Raji (cell line): ENCODE measurements around the gene DDX27.
A peak's percentile ranks its signal among the peaks of the same experiment; 100 is the strongest.

Experiments
- POLR2A ChIP-seq: IDR thresholded peaks from 2 replicates; pipeline ENCODE4 v1.6.1; 2011; ENCODE audit warnings: low read depth, low read length, control low read depth; ENCODE audit not compliant: insufficient read depth

DDX27 gene

DNA sequence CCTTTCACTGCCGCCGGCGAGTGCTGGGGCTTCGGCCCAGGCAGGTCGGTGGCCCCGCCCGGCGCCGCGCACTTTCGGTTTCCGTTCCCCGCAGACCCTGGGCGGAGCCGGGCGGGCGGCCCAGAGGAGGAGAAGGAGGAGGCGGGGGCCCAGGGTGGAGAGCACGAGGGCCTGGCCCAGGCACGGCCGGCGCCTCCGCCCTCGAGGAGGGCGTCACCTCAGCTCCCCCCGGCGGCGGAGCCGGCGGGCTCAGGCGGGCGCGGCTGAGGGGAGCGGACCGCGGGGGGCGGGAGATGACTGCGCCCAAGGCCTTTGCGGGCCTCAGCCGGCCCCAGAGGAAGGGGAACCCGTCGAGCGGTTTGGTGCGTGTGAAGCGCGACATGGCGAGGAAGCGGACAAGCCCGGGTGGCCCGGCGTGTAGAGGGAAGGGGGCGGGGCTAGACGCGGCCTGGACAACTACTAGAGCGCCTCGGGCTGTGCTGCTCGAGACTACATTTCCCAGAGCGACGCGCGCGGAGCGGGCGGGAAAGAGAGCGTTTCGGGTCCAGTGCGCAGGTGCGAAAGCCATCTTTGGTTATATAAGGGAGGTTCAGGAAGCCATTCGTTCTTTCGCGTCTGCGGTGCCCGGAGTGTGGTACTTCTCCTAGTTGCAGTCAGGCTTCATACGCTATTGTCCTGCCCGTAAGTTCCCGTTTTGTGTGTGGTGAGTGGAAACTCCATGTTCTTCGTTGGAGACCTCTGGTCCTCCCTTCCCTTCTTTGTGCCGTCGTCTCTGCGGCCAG is 59.0 kb downstream of the DDX27 start, which contains the start of gene ZNFX1:
Gene ZNFX1, minus strand, starts transcription at position 22 of the 782 bp plus-strand sequence. CDS start 2,218 bp downstream, outside the sequence.
- peak; percentile 100 for TF ChIP-seq POLR2A

DNA sequence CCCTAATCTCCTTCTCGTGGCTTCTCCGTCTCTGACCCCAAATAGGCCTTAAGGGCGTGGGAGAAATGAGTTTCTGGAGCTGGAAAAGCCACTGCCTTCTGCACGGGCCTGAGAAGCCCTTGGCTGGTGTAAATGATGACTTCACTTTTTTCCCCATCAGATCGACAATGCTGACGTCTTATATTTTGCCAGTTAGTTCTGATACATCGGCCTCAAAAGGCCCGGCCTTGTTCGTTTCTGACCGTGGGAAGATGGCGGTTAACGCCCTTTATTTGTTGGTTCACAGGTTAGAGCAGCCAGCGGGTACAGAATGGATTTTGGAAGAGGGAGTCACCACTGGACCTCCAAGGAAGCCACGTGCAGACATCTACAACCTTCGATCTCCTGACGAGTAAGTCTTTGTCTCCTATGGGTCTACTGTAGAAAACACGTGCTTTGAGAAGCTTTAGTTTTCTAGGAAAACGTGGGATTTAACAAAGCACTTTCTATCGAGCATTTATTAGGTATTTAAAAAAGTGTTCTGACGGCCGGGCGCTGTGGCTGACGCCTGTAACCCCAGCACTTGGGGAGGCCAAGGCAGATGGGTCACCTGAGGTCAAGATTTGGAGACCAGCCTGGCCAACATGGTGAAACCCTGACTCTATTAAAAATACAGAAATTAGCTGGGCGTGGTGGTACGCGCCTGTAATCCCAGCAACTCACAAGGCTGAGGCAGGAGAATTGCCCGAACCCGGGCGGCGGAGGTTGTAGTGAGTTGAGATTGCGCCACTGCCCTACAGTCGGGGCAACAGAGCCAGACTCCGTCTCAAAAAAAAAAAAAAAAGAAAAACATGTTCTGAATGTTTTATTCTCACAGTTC is 59.8 kb downstream of the DDX27 start:
- 0 out of 2 replicates have a peak, but pooled peaks have one; percentile 1 for TF ChIP-seq POLR2A

DNA sequence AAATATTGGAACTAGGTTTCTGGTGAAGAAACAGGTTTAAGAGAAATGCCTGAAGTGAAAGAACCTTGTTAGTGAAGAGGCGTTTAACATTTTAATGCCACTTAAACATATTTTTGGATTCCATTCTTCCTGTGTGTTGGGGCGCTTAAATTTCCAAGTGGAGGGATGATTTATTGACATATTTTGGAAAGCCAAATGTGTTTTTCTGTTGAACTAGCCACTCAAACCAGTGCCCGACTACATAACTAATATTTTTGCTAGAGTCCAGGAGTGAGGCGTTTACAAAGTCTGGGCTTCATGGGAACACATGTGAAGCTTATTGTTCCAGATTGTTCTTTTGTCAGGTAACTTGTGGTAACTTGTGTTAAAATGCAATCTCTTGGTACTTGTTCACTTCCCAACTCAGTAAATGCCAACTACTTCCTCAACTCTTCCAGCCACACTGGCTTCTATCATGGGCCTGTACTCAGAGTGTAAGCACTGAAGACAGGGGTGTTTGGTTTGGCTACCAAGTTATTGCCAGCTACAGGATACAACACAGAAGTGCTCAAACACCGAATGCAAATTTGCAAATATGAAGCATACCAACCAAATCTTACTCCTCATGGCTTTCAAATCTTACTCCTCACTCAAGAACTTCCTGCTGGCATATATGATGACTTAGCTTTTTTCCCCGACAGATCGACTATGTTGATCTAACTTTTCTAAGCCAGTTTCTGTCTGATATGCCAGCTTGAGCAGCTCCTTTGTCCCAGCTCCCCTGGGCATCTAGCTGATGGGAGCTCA is 60.7 kb downstream of the DDX27 start:
- 0 out of 2 replicates have a peak, but pooled peaks have one; percentile 9 for TF ChIP-seq POLR2A

DNA sequence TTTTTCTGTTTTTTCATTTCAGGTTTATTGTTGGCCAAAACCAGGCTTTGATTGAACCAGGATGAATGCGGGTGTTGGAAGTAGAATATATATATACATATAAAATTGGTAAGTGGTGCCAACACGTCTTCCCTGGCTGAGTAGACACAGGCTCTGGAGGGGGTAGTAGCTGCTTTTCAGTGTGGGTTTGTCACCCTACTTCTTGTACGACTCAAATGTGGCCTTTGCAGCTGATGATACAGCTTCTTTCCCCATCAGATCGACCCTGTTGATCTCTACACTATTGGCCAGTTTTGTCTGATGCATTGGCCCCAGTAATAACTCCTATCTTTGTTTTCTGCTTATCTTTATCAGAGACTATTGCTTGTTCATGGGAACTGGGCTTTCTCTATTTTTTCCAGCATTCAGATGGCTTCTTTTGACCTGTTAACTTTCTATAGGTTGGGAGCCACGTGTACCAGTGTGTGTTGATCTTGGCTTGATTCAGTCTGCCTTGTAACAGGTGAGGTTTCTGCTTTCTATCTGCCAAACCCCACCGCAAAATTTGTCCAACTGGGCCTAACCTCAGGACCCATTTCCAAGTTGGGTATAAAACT is 61.3 kb downstream of the DDX27 start:
- no peak for TF ChIP-seq POLR2A

DNA sequence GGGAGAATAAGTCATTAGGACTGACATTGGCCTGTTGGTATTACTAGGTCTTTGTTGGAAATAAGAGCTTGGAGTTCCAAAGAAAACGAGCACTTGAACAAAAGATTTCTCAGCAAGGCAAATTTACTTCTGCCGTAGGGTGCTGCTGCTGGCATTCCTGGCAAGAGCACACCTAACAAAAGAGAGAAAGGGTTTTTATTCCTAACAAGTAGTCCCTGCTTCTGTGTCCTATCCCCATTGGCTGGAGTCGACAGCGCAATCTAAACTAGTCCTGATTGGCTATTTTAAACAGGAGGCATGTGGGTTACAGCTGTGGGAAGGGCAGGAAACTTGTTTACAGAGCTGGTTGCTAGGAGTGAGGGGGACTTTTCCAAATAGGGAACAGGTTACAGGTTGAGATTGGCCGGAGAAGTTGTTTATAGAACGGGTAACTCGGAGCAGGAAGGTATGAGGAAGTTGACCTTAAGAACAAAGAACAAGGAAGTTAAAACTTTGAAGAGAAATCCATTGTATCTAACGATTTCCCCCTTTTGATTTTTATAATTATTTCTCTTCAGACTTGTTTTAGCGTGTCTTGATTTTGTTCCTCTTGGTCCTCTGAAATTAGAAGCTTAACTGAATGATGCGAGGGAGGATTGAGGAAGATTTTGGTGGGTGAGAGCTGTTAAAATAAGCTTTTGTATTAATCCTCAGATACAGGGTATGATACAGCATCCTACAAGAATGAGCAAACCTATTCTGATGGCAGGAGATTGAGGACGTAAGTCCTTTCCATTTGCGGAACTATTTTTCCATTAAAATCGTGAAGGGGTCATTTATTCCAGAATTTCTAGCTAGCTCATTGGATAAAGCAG is 62.1 kb downstream of the DDX27 start:
- no peak for TF ChIP-seq POLR2A

DNA sequence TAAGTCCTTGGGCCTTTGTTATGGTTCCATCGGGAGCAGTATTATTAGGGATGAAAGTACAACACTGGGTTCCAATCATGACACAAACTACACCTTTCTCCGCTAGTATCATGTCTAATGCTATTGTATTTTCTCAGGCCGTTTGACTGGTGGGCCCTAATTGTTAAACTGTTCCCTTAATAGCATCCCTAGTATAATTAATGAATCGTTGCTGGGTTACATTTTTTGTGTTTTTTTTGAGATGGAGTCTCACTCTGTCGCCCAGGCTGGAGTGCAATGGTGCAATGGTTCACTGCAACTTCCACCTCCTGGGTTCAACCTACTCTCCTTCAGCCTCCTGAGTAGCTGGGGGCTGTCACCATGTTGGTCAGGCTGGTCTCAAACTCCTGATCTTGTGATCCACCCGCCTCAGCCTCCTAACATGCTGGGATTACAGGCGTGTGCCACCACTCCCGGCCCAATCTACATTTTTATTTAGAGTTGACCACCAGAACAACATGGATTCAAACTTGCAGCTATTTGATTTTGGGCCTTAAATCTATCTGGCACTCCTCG is 62.8 kb downstream of the DDX27 start:
- no peak for TF ChIP-seq POLR2A

DNA sequence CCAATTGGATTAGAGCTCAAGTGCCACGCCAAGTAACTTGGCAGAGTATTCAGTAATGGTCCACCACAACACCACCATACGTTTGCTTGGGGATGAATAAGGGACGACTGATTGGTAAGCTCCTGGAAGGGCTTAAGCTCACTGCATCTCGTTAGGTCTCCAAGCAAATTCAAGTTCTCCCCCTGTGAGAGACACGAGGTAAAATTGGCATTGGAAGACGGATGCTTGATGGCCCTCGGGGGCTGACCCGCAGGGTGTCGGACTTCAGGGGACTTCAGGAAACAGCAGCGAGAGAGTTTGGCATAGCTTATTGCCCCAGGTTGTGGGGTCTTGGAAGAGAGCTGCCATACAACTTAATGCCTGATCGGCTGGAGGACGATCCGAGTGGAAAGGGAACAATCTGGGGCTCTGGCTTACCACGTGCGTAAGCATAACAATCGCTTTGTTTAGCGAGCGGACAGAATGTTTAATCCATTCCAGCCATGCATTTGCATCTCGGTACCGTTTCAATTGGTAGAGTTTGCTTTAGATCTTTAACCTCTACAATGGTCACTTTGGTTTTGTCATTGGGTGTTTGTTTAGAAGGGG is 63.5 kb downstream of the DDX27 start:
- TF ChIP-seq POLR2A, result no peak

DNA sequence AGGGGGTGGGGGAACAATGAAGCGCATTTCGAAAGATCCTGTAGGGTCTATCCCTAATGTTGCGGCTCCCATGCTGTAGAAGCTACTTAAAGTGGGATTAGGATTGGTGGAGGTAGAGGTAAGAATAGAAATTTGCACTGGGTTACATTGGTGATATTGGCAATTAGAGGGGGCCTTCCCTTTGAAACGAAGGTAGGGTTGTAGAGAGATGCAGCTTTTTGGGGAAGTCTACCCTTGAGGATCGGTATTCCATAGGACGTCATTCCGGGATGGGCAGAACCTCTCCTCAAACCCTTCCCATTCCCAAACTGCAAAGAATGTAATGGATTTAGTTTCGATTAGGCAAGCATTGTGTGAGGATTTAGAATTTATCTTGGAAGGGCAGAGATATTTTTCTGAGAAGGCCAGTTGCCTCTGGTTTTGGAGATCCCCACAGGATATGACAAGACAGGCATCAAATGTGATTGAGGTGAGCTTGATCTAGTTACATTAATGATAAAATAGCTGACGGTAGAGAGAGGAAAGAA is 64.0 kb downstream of the DDX27 start:
- TF ChIP-seq POLR2A, result no peak

DNA sequence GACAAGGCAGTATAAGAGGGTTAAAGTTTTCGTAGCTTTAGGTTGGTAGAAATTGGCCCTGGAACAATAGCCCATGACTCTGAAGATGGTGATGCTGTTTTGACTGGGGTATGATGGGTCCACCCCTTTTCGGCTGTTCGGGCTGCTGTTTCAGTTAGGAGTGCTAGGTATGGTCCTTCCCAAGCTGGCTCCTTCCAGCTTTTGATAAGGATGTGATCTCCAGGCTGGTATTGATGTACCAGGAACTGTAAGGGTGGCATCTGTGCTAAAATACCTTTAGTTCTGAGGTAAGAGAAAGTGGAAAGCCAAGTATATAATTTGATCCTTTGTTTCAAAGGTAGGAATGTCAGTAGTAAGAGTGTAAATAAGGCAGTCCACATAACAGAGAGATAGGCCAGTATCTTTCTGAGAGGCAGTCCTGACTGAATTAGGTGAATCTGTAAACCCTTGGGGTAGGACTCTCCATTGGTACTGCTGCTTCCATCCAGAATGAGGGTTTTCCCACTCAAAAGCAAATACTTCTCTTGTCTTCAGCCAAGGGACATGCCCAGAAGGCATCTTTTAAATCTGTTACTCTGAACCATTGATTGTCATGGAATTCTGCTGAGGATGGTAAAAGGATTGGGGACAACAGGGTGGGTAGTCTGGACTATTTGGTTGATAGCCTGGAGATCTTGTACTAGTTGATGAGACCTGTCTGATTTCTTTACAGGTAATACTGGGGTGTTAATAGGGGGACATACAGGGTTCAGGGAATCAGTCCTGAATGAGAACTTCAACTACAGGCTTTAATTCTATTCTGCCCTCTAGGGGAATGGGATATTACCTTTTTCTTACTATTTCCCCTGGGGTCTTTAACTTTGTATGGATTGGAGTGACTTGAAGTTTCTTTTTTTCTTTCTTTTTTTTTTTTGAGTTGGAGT is 64.7 kb downstream of the DDX27 start:
- 0 out of 2 replicates have a peak, but pooled peaks have one; percentile 17 for TF ChIP-seq POLR2A

DNA sequence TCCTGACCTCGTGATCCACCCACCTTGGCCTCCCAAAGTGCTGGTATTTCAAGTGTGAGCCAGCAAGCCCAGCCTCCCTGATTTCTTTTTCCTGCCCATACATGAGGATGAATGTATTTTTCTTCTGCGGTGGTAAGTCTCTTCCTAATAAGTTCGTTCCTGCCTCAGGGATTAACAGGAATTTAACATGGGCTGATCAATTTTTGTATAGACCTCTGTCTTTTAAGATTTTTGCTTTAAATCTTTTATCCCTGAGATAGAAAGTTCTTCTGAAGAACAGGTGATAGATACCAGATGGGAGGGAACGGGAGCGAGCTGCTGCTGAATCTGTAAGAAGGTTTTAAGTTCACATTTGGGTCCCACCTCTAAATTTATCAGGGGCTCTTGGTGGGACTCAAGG is 65.6 kb downstream of the DDX27 start:
- TF ChIP-seq POLR2A, result no peak

DNA sequence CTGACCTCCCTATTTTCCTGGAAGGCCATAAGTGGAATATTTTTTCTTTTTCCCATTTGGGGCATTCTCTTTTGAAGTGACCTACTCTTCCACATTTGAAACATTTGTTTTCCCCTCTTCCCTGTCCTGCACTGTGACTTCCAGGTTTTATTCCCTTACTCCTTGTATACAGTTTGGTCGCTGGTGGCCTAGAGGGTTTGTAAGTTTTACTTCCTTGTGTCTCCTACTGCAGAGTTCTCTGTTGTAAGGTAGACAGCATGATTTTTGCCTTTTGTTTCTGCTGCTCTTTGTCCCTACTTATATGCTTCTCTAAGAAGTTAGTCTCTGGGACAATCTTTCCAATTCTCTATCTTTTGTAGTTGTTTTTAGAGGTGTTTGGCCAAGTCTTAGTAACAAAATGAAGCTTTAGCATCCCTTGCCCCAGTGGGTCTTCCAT is 66.0 kb downstream of the DDX27 start:
- TF ChIP-seq POLR2A, result no peak

DNA sequence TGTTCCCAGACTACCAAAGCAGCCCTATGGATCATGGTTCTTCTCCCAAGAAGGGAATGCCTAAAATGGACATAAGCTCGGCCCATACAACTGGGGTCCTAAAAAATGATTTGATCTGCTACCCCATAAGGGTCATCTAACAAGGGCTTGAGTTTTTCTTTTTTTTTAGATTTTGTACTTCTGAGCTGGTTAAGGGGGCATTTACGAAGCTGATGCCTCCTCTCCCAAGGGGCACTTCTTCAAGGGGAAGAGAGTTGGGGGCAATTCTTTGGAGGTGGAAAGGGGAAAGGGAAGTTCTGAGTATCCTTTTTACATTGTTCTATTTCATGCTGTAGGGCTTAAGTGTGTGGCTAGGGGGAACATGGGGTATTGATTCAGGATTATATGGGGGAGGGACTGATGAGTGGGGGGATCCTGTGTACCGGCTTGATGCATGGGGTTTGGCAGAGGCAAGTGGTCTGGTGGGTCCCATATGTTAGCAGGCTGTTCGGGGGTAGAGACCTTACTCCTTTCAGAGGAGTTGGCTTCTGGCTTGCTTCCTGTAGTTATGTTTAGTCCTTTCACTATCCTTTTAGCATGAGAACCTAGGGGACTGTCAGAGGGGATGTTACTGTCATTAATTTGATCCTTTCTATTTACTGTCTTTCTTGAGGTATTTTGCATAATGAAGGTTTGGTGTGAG is 66.7 kb downstream of the DDX27 start:
- no peak for TF ChIP-seq POLR2A
